Measurements from ENCODE around the gene PRKAG1. TPM values are rescaled to one million over a fixed set of nuclear protein-coding genes. Genes with fewer than 3 reads are reported as not detected.

PRKAG1 gene
- total RNA-seq, 1 experiment from 2014 or later: 47.5 TPM

Small RNAs within 50 kb of the gene (small RNA-seq; reads per million reads assigned to genes)
- gene RNU6-940P: not detected

Other genes starting within 250 kb of the PRKAG1 start
- gene ADCY6, start 229.7 kb downstream of the PRKAG1 start, total RNA-seq (2014; rRNA removed; shearing (Covaris generic); ENCODE audit: low replicate concordance): not detected in 2 replicates
- 3.1 and 6.7 TPM in 2 replicates for gene CACNB3, start 200.3 kb downstream of the PRKAG1 start, total RNA-seq (2014; rRNA removed; shearing (Covaris generic); ENCODE audit: low replicate concordance)
- 37.0 and 68.0 TPM in 2 replicates for gene DDX23, start 166.6 kb downstream of the PRKAG1 start, total RNA-seq (2014; rRNA removed; shearing (Covaris generic); ENCODE audit: low replicate concordance)
- 0.60 and 1.4 TPM in 2 replicates for gene RND1, start 152.9 kb downstream of the PRKAG1 start, total RNA-seq (2014; rRNA removed; shearing (Covaris generic); ENCODE audit: low replicate concordance)
- 22.0 and 29.8 TPM in 2 replicates for gene FKBP11, start 93.3 kb downstream of the PRKAG1 start, total RNA-seq (2014; rRNA removed; shearing (Covaris generic); ENCODE audit: low replicate concordance)
- 51.7 and 57.5 TPM in 2 replicates for gene ARF3, start 61.3 kb downstream of the PRKAG1 start, total RNA-seq (2014; rRNA removed; shearing (Covaris generic); ENCODE audit: low replicate concordance)
- gene WNT10B, start 47.0 kb downstream of the PRKAG1 start, total RNA-seq (2014; rRNA removed; shearing (Covaris generic); ENCODE audit: low replicate concordance): 0.61 and 1.0 TPM in 2 replicates
- gene WNT1, start 40.5 kb downstream of the PRKAG1 start, total RNA-seq (2014; rRNA removed; shearing (Covaris generic); ENCODE audit: low replicate concordance): not detected in 2 replicates
- gene DDN, start 19.4 kb downstream of the PRKAG1 start, total RNA-seq (2014; rRNA removed; shearing (Covaris generic); ENCODE audit: low replicate concordance): 9.6 and 20.2 TPM in 2 replicates
- gene KMT2D, start 42.0 kb upstream of the PRKAG1 start, total RNA-seq (2014; rRNA removed; shearing (Covaris generic); ENCODE audit: low replicate concordance): 29.6 and 42.6 TPM in 2 replicates
- gene RHEBL1, start 51.2 kb upstream of the PRKAG1 start, total RNA-seq (2014; rRNA removed; shearing (Covaris generic); ENCODE audit: low replicate concordance): 4.1 and 5.1 TPM in 2 replicates
- 0.26 and 0.36 TPM in 2 replicates for gene DHH, start 76.0 kb upstream of the PRKAG1 start, total RNA-seq (2014; rRNA removed; shearing (Covaris generic); ENCODE audit: low replicate concordance)
- 17.5 and 46.8 TPM in 2 replicates for gene LMBR1L, start 92.1 kb upstream of the PRKAG1 start, total RNA-seq (2014; rRNA removed; shearing (Covaris generic); ENCODE audit: low replicate concordance)
- 770 and 904 TPM in 2 replicates for gene TUBA1B, start 112.6 kb upstream of the PRKAG1 start, total RNA-seq (2014; rRNA removed; shearing (Covaris generic); ENCODE audit: low replicate concordance)
- gene TUBA1A, start 170.3 kb upstream of the PRKAG1 start, total RNA-seq (2014; rRNA removed; shearing (Covaris generic); ENCODE audit: low replicate concordance): 126 and 139 TPM in 2 replicates
- 90.0 and 132 TPM in 2 replicates for gene TUBA1C, start 246.3 kb upstream of the PRKAG1 start, total RNA-seq (2014; rRNA removed; shearing (Covaris generic); ENCODE audit: low replicate concordance)

Measured in Karpas-422 (cell line).